ENCODE measurements around the gene POPDC2.
"Not testable (repeated sequence)": the region's sequence is repeated elsewhere in the genome, so short reads cannot be mapped to it uniquely, and the experiment has no call there.

POPDC2 gene

DNA sequence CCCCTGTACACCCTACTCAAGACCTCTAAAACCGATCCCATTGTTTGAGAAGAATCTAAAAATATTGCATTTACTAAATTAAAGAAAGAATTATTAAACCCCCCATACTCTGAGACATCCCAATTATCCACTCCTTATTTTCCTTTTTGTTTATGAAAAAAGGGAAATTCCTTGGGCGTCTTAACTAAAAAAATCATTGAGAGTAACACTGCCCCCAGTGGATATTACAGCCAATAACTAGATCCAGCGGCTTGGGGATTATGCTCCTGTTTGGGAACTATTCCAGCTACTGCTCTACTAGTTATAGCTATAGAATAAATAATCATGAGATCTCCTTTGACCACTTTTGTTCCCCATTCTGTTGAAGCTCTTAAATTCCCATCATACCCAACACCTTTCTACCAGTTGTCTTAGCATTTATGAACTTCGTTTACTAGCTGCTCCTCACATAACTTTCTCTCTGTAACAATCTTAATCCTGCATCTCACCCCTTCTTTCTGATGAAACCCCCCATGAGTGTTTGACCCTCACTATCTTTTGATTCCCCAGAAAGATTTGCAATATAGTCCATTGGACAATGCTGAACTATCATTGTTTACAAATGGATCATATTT lies 29.8 kb upstream of the POPDC2 start:
- H3K27me3 ChIP-seq (ENCODE audit: insufficient read depth, low read depth) = no peaks in the 10 kb centered on the region
- no peaks in the 10 kb centered on the region for H3K36me3 ChIP-seq (ENCODE audit: insufficient read depth)
- no peaks in the 10 kb centered on the region for H3K79me2 ChIP-seq (ENCODE audit: insufficient read depth, low read depth)
- no peak overlapping the region for H3K4me3 ChIP-seq (IDR thresholded peaks at IDR 0.05; ENCODE audit: insufficient read depth, low read depth, low read length)
- H3K9ac ChIP-seq = no peak overlapping the region
- H3K27ac ChIP-seq = no peak overlapping the region
- no peaks in the 10 kb centered on the region for H4K20me1 ChIP-seq (ENCODE audit: insufficient read depth)
- no peaks in the 10 kb centered on the region for H3K4me1 ChIP-seq (ENCODE audit: low read depth, poor library complexity, severe bottlenecking)
- TF ChIP-seq, protein P1, sequence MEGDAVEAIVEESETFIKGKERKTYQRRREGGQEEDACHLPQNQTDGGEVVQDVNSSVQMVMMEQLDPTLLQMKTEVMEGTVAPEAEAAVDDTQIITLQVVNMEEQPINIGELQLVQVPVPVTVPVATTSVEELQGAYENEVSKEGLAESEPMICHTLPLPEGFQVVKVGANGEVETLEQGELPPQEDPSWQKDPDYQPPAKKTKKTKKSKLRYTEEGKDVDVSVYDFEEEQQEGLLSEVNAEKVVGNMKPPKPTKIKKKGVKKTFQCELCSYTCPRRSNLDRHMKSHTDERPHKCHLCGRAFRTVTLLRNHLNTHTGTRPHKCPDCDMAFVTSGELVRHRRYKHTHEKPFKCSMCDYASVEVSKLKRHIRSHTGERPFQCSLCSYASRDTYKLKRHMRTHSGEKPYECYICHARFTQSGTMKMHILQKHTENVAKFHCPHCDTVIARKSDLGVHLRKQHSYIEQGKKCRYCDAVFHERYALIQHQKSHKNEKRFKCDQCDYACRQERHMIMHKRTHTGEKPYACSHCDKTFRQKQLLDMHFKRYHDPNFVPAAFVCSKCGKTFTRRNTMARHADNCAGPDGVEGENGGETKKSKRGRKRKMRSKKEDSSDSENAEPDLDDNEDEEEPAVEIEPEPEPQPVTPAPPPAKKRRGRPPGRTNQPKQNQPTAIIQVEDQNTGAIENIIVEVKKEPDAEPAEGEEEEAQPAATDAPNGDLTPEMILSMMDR (conservative IDR thresholded peaks at IDR 0.05; ENCODE audit: low read depth, low read length) = peak; percentile 67
- no peak overlapping the region for H3K4me2 ChIP-seq
- no peak overlapping the region for H2AFZ ChIP-seq (ENCODE audit: low read depth)

GRCh38 chr3:119683421-119683820 lies 23.0 kb upstream of the POPDC2 start:
- no peak overlapping the region for H3K4me2 ChIP-seq
- TF ChIP-seq, protein P1 (conservative IDR thresholded peaks at IDR 0.05; ENCODE audit: low read depth, low read length) = no peak

GRCh38 chr3:119681279-119681678 lies 20.9 kb upstream of the POPDC2 start:
- TF ChIP-seq, protein P1 (conservative IDR thresholded peaks at IDR 0.05; ENCODE audit: low read depth, low read length) = peak; percentile 58; the same call in 1 of the 2 replicates
- Histone ChIP-seq H3K9ac (no peak overlapping the region), H4K20me1 (ENCODE audit: insufficient read depth) (no peaks in the 10 kb centered on the region), H3K4me1 (ENCODE audit: low read depth, poor library complexity, severe bottlenecking) (peaks cover 14% of the 10 kb centered on the region), H2AFZ (ENCODE audit: low read depth) (no peak overlapping the region), H3K4me2 (no peak overlapping the region), H3K27me3 (ENCODE audit: insufficient read depth, low read depth) (no peaks in the 10 kb centered on the region), H3K79me2 (ENCODE audit: insufficient read depth, low read depth) (peaks cover 4% of the 10 kb centered on the region), H3K36me3 (ENCODE audit: insufficient read depth) (no peaks in the 10 kb centered on the region), H3K4me3 (IDR thresholded peaks at IDR 0.05; ENCODE audit: insufficient read depth, low read depth, low read length) (no peak overlapping the region), H3K27ac (no peak overlapping the region)

More at GRCh38 chr3:119683421-119683820, 23.0 kb upstream of the POPDC2 start:
- H3K79me2 ChIP-seq (ENCODE audit: insufficient read depth, low read depth) = no peaks in the 10 kb centered on the region
- no peaks in the 10 kb centered on the region for H3K27me3 ChIP-seq (ENCODE audit: insufficient read depth, low read depth)
- H3K4me1 ChIP-seq (ENCODE audit: low read depth, poor library complexity, severe bottlenecking) = peaks cover 6% of the 10 kb centered on the region
- no peak overlapping the region for H3K9ac ChIP-seq
- H2AFZ ChIP-seq (ENCODE audit: low read depth) = no peak overlapping the region
- no peaks in the 10 kb centered on the region for H4K20me1 ChIP-seq (ENCODE audit: insufficient read depth)
- H3K4me3 ChIP-seq (IDR thresholded peaks at IDR 0.05; ENCODE audit: insufficient read depth, low read depth, low read length) = no peak overlapping the region
- H3K27ac ChIP-seq = no peak overlapping the region
- no peaks in the 10 kb centered on the region for H3K36me3 ChIP-seq (ENCODE audit: insufficient read depth)

DNA sequence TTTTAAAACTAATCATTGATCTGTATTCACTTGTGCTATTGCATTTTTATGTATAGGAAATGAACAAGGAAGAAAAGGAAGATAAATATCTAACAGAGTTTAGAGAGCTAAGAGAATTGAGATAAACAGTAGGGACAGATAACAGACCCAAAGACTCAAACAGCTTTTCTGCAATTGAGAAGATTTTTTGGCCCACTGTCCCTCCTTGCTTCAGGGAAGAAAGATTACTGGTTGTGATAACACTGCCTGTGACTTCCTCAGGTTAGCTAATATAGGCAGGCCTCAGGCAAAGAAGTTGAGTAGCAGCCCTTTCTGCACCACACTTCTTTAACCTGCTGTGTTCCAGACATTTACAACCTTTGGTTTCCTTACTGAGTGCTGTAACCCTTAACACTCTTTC lies 19.5 kb upstream of the POPDC2 start:
- H3K4me2 ChIP-seq = no peak overlapping the region
- H4K20me1 ChIP-seq (ENCODE audit: insufficient read depth) = no peaks in the 10 kb centered on the region
- TF ChIP-seq, protein P1 (conservative IDR thresholded peaks at IDR 0.05; ENCODE audit: low read depth, low read length) = no peak
- no peak overlapping the region for H3K4me3 ChIP-seq (IDR thresholded peaks at IDR 0.05; ENCODE audit: insufficient read depth, low read depth, low read length)
- H3K9ac ChIP-seq = no peak overlapping the region
- H3K4me1 ChIP-seq (ENCODE audit: low read depth, poor library complexity, severe bottlenecking) = peaks cover 25% of the 10 kb centered on the region
- no peaks in the 10 kb centered on the region for H3K27me3 ChIP-seq (ENCODE audit: insufficient read depth, low read depth)
- no peak overlapping the region for H3K27ac ChIP-seq
- H3K79me2 ChIP-seq (ENCODE audit: insufficient read depth, low read depth) = peaks cover 17% of the 10 kb centered on the region
- no peaks in the 10 kb centered on the region for H3K36me3 ChIP-seq (ENCODE audit: insufficient read depth)
- H2AFZ ChIP-seq (ENCODE audit: low read depth) = no peak overlapping the region

- Histone ChIP-seq H3K79me2 (ENCODE audit: insufficient read depth, low read depth) (peaks cover 17% of the 10 kb centered on the region), H3K4me1 (ENCODE audit: low read depth, poor library complexity, severe bottlenecking) (peaks cover 25% of the 10 kb centered on the region), H3K4me3 (IDR thresholded peaks at IDR 0.05; ENCODE audit: insufficient read depth, low read depth, low read length) (peak overlapping the region; percentile 13)
- H3K27me3 ChIP-seq (ENCODE audit: insufficient read depth, low read depth); H4K20me1 ChIP-seq (ENCODE audit: insufficient read depth); H3K9ac ChIP-seq; H3K27ac ChIP-seq; H2AFZ ChIP-seq (ENCODE audit: low read depth); H3K36me3 ChIP-seq (ENCODE audit: insufficient read depth); H3K4me2 ChIP-seq: not testable (repeated sequence)
Measured at GRCh38 chr3:119678209-119678608, 17.8 kb upstream of the POPDC2 start.
